GM12865 (cell line): ENCODE results near the gene EIPR1.

Experiments used
- DNase-seq: peaks from one replicate; pipeline ENCODE4 v3.0.0; 2010; ENCODE audit warnings: low read depth
- H3K4me3 ChIP-seq: 2 replicates; pipeline ENCODE4 v1.5.1; 2011; ENCODE audit warnings: mild to moderate bottlenecking, low read depth, low read length, control low read depth
- CTCF ChIP-seq: IDR thresholded peaks from 2 replicates; pipeline ENCODE4 v1.5.1; 2011; ENCODE audit warnings: low read length, control low read depth, low read depth, inconsistent platforms; ENCODE audit not compliant: insufficient read depth; ENCODE audit errors: missing control alignments

The EIPR1 gene

GRCh38 chr2:3162442-3163077 lies 215.1 kb downstream of the EIPR1 start:
- H3K4me3 ChIP-seq = no peak overlapping the region
- DNase-seq = no peak
- TF ChIP-seq CTCF = no peak

GRCh38 chr2:3160751-3161330 lies 216.8 kb downstream of the EIPR1 start:
- H3K4me3 ChIP-seq = no peak overlapping the region
- no peak for TF ChIP-seq CTCF
- DNase-seq = no peak

- no peak for TF ChIP-seq CTCF
- DNase-seq = no peak
- H3K4me3 ChIP-seq = no peak overlapping the region
Observed at GRCh38 chr2:3159782-3160545, 217.7 kb downstream of the EIPR1 start.

GRCh38 chr2:3154700-3155099 lies 222.9 kb downstream of the EIPR1 start:
- no peak for TF ChIP-seq CTCF
- H3K4me3 ChIP-seq = no peak overlapping the region
- peak; percentile 29 for DNase-seq

GRCh38 chr2:3154146-3154545 lies 223.5 kb downstream of the EIPR1 start:
- H3K4me3 ChIP-seq = no peak overlapping the region
- TF ChIP-seq CTCF = no peak
- DNase-seq = no peak

GRCh38 chr2:3151153-3151918 lies 226.3 kb downstream of the EIPR1 start:
- no peak overlapping the region for H3K4me3 ChIP-seq
- TF ChIP-seq CTCF = no peak
- peak; percentile 81 for DNase-seq
